ENCODE measurements around the gene DCP1B.

DCP1B gene

GRCh38 chr12:1896964-1897363 is 107.3 kb downstream of the DCP1B start:
- no peak for DNase-seq (ENCODE audit: low read depth in 2 of 2)

Data from activated CD4-positive, alpha-beta T cell treated with anti-CD3 and anti-CD28 coated beads for 24 hours (primary cell).